ENCODE data around the gene DOP1A.

The DOP1A gene

GRCh38 chr6:83108378-83108777 is 40.9 kb downstream of the DOP1A start:
- H3K9me3 ChIP-seq (ENCODE audit: low read length): peaks cover 5% of the 10 kb centered on the region; the same call in 1 of the 2 replicates
- peaks cover 50% of the 10 kb centered on the region for H3K36me3 ChIP-seq (ENCODE audit: insufficient read depth, low read length)
- H3K4me3 ChIP-seq (ENCODE audit: low read depth, low read length, poor library complexity, severe bottlenecking): no peak overlapping the region
- no peaks in the 10 kb centered on the region for H3F3A ChIP-seq (ENCODE audit: insufficient read depth, low read length)
- no peak overlapping the region for H3K27ac ChIP-seq (ENCODE audit: low read depth, low read length, poor library complexity, severe bottlenecking)
- TF ChIP-seq EZH2 (IDR thresholded peaks at IDR 0.05; ENCODE audit: borderline replicate concordance, low read length) (no peak), CTCF (IDR thresholded peaks at IDR 0.05; ENCODE audit: low read length) (no peak)
- no peaks in the 10 kb centered on the region for H3K79me2 ChIP-seq (ENCODE audit: insufficient read depth, low read length)
- H2AFZ ChIP-seq (ENCODE audit: low read length): no peak overlapping the region
- no peak overlapping the region for H3K9ac ChIP-seq (ENCODE audit: low read length)
- H4K20me1 ChIP-seq (ENCODE audit: insufficient read depth, low read length): no peaks in the 10 kb centered on the region
- no peaks in the 10 kb centered on the region for H3K4me1 ChIP-seq (ENCODE audit: insufficient read depth, low read length, severe bottlenecking)
- H3K9me2 ChIP-seq (ENCODE audit: low read depth, low read length): no peaks in the 10 kb centered on the region
- H3K4me2 ChIP-seq (ENCODE audit: low read length): no peak overlapping the region
- no peaks in the 10 kb centered on the region for H3K27me3 ChIP-seq (ENCODE audit: insufficient read depth, low read length)

- Histone ChIP-seq H3K79me2 (ENCODE audit: insufficient read depth, low read length) (no peaks in the 10 kb centered on the region), H3K9me3 (ENCODE audit: low read length) (no peaks in the 10 kb centered on the region), H3K9ac (ENCODE audit: low read length) (no peak overlapping the region), H3K9me2 (ENCODE audit: low read depth, low read length) (no peaks in the 10 kb centered on the region), H3F3A (ENCODE audit: insufficient read depth, low read length) (no peaks in the 10 kb centered on the region), H3K4me2 (ENCODE audit: low read length) (no peak overlapping the region), H3K4me3 (ENCODE audit: low read depth, low read length, poor library complexity, severe bottlenecking) (no peak overlapping the region), H2AFZ (ENCODE audit: low read length) (no peak overlapping the region), H3K4me1 (ENCODE audit: insufficient read depth, low read length, severe bottlenecking) (no peaks in the 10 kb centered on the region), H3K36me3 (ENCODE audit: insufficient read depth, low read length) (peaks cover 59% of the 10 kb centered on the region), H3K27me3 (ENCODE audit: insufficient read depth, low read length) (no peaks in the 10 kb centered on the region), H3K27ac (ENCODE audit: low read depth, low read length, poor library complexity, severe bottlenecking) (no peak overlapping the region), H4K20me1 (ENCODE audit: insufficient read depth, low read length) (no peaks in the 10 kb centered on the region)
- no peak for TF ChIP-seq EZH2 (IDR thresholded peaks at IDR 0.05; ENCODE audit: borderline replicate concordance, low read length)
- TF ChIP-seq CTCF (IDR thresholded peaks at IDR 0.05; ENCODE audit: low read length): no peak
Measured at GRCh38 chr6:83113258-83113657, 45.8 kb downstream of the DOP1A start.

DNA sequence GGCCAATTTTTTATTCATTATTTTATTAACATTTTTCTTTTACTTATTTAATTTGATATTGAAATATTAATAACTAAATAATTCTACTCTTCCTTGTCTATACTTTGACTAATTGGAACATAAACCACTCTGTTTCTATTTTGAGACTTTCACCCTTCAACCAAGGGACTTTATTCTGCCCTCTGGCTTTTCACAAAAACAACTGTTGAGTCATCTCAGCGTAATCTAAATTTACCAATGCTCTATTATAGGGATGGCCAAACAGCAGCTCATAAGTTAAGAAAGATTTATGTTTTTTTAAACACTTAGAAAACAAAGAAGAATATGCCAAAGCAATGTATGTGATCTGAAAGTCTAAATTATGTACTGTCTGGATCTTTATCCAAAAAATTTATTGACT is 46.7 kb downstream of the DOP1A start:
- Histone ChIP-seq H3K4me1 (ENCODE audit: insufficient read depth, low read length, severe bottlenecking) (no peaks in the 10 kb centered on the region), H3K9ac (ENCODE audit: low read length) (no peak overlapping the region), H3K79me2 (ENCODE audit: insufficient read depth, low read length) (no peaks in the 10 kb centered on the region), H3K9me2 (ENCODE audit: low read depth, low read length) (no peaks in the 10 kb centered on the region), H3K9me3 (ENCODE audit: low read length) (no peaks in the 10 kb centered on the region), H3K4me2 (ENCODE audit: low read length) (no peak overlapping the region), H3F3A (ENCODE audit: insufficient read depth, low read length) (no peaks in the 10 kb centered on the region), H3K27ac (ENCODE audit: low read depth, low read length, poor library complexity, severe bottlenecking) (no peak overlapping the region), H4K20me1 (ENCODE audit: insufficient read depth, low read length) (no peaks in the 10 kb centered on the region), H2AFZ (ENCODE audit: low read length) (no peak overlapping the region), H3K27me3 (ENCODE audit: insufficient read depth, low read length) (no peaks in the 10 kb centered on the region), H3K4me3 (ENCODE audit: low read depth, low read length, poor library complexity, severe bottlenecking) (no peak overlapping the region), H3K36me3 (ENCODE audit: insufficient read depth, low read length) (peaks cover 59% of the 10 kb centered on the region)
- TF ChIP-seq CTCF (IDR thresholded peaks at IDR 0.05; ENCODE audit: low read length) (no peak), EZH2 (IDR thresholded peaks at IDR 0.05; ENCODE audit: borderline replicate concordance, low read length) (no peak)
